BLaER1 treated with 17β-estradiol and CSF1 and Interleukin-3, amounts not matched to agents 10 nM and 100 nM (cell line): Measurements from ENCODE around the gene PXN.
A peak's percentile ranks its signal among the peaks of the same experiment; 100 is the strongest.

Experiments
- H3K27ac ChIP-seq, 11 experiments: shearing (Covaris generic); formaldehyde crosslinking; 2 replicates each; pipeline ENCODE4 v1.8.1; 2022
- H3K27me3 ChIP-seq, 11 experiments: shearing (Covaris generic); formaldehyde crosslinking; 2 replicates each; pipeline ENCODE4 v1.8.1; 2022
- H3K36me3 ChIP-seq, 11 experiments: shearing (Covaris generic); formaldehyde crosslinking; 2 replicates each; pipeline ENCODE4 v1.8.1; 2022
- H3K4me1 ChIP-seq, 10 experiments: shearing (Covaris generic); formaldehyde crosslinking; 2 replicates each; pipeline ENCODE4 v1.8.1; 2022
- H3K4me2 ChIP-seq, 11 experiments: shearing (Covaris generic); formaldehyde crosslinking; 2 replicates each; pipeline ENCODE4 v1.8.1; 2022
- H3K4me3 ChIP-seq, 10 experiments: shearing (Covaris generic); formaldehyde crosslinking; 2 replicates each; pipeline ENCODE4 v1.8.1; 2022
- H3K9ac ChIP-seq, 11 experiments: shearing (Covaris generic); formaldehyde crosslinking; 2 replicates each; pipeline ENCODE4 v1.8.1; 2022
- H3K9me3 ChIP-seq, 11 experiments: shearing (Covaris generic); formaldehyde crosslinking; replicated peaks in 1 of 11; 2 replicates each; pipeline ENCODE4 v1.8.1; 2022
- H4K20me1 ChIP-seq, 11 experiments: shearing (Covaris generic); formaldehyde crosslinking; 2 replicates each; pipeline ENCODE4 v1.8.1; 2022
- Cebpa-rat ChIP-seq, 11 experiments: shearing (Covaris generic); IDR thresholded peaks; 2 replicates each; pipeline ENCODE4 v1.8.1; 2022

The PXN gene

GRCh38 chr12:120235369-120236323, 29.9 kb downstream of the PXN start:
- peaks cover 93 to 100% (median 99%) of the 10 kb centered on the region in 10 experiments for H3K4me1 ChIP-seq
- no peak for TF ChIP-seq Cebpa-rat (IDR thresholded peaks at IDR 0.05)
- H3K9ac ChIP-seq = peak overlapping the region; percentile 56 to 76 (median 72); a peak in 21 of 22 replicates
- peak overlapping the region; percentile 6 to 54 (median 26); a peak in 16 of 20 replicates for H3K4me3 ChIP-seq
- H3K9me3 ChIP-seq = no peaks in the 10 kb centered on the region
- peak overlapping the region; percentile 86 to 97 (median 95) for H3K4me2 ChIP-seq
- peaks cover 0 to 6% (median 0%) of the 10 kb centered on the region in 11 experiments; a peak in 1 of 22 replicates for H3K36me3 ChIP-seq
- peak overlapping the region; percentile 72 to 88 (median 86) for H3K27ac ChIP-seq
- peaks cover 5 to 57% (median 11%) of the 10 kb centered on the region in 11 experiments; a peak in 17 of 22 replicates for H4K20me1 ChIP-seq
- no peaks in the 10 kb centered on the region for H3K27me3 ChIP-seq

- peaks cover 96 to 100% (median 100%) of the 10 kb centered on the region in 10 experiments for H3K4me1 ChIP-seq
- no peak for TF ChIP-seq Cebpa-rat (IDR thresholded peaks at IDR 0.05)
- no peaks in the 10 kb centered on the region for H3K9me3 ChIP-seq
- H3K36me3 ChIP-seq = no peaks in the 10 kb centered on the region; a peak in 1 of 22 replicates
- H3K4me2 ChIP-seq = peak overlapping the region; percentile 86 to 97 (median 95)
- peak overlapping the region; percentile 6 to 54 (median 26); a peak in 16 of 20 replicates for H3K4me3 ChIP-seq
- peaks cover 0 to 48% (median 4%) of the 10 kb centered on the region in 11 experiments; a peak in 13 of 22 replicates for H4K20me1 ChIP-seq
- peak overlapping the region; percentile 56 to 76 (median 72); a peak in 21 of 22 replicates for H3K9ac ChIP-seq
- no peaks in the 10 kb centered on the region for H3K27me3 ChIP-seq
- H3K27ac ChIP-seq = peak overlapping the region; percentile 72 to 88 (median 86)
Observed at GRCh38 chr12:120234643-120235368, 30.7 kb downstream of the PXN start.

GRCh38 chr12:120231316-120232011, 34.1 kb downstream of the PXN start:
- H4K20me1 ChIP-seq = peaks cover 0 to 38% (median 15%) of the 10 kb centered on the region in 11 experiments; a peak in 16 of 22 replicates
- no peaks in the 10 kb centered on the region for H3K27me3 ChIP-seq
- H3K4me1 ChIP-seq = peaks cover 87 to 100% (median 96%) of the 10 kb centered on the region in 10 experiments
- H3K4me2 ChIP-seq = peak overlapping the region; percentile 86 to 97 (median 95)
- no peaks in the 10 kb centered on the region for H3K9me3 ChIP-seq
- H3K9ac ChIP-seq = peak overlapping the region; percentile 59 to 81 (median 74); a peak in 21 of 22 replicates
- TF ChIP-seq Cebpa-rat (IDR thresholded peaks at IDR 0.05) = no peak
- peak overlapping the region; percentile 66 to 88 (median 86) for H3K27ac ChIP-seq
- peaks cover 0 to 8% (median 0%) of the 10 kb centered on the region in 11 experiments; a peak in 6 of 22 replicates for H3K36me3 ChIP-seq
- H3K4me3 ChIP-seq = peak overlapping the region in 7 of 10 experiments; percentile 12 to 49 (median 37); a peak in 12 of 20 replicates

GRCh38 chr12:120230974-120231315, 34.6 kb downstream of the PXN start:
- no peaks in the 10 kb centered on the region for H3K9me3 ChIP-seq
- peaks cover 0 to 12% (median 0%) of the 10 kb centered on the region in 11 experiments; a peak in 6 of 22 replicates for H3K36me3 ChIP-seq
- peak overlapping the region; percentile 59 to 81 (median 74); a peak in 21 of 22 replicates for H3K9ac ChIP-seq
- H3K4me1 ChIP-seq = peaks cover 87 to 100% (median 96%) of the 10 kb centered on the region in 10 experiments
- H3K27ac ChIP-seq = peak overlapping the region; percentile 66 to 88 (median 86)
- H3K27me3 ChIP-seq = no peaks in the 10 kb centered on the region
- H3K4me3 ChIP-seq = peak overlapping the region in 7 of 10 experiments; percentile 12 to 49 (median 37); a peak in 12 of 20 replicates
- TF ChIP-seq Cebpa-rat (IDR thresholded peaks at IDR 0.05) = no peak
- H3K4me2 ChIP-seq = peak overlapping the region; percentile 86 to 97 (median 95)
- H4K20me1 ChIP-seq = peaks cover 0 to 35% (median 17%) of the 10 kb centered on the region in 11 experiments; a peak in 16 of 22 replicates

GRCh38 chr12:120230326-120230973, 35.1 kb downstream of the PXN start:
- peak overlapping the region; percentile 86 to 97 (median 95) for H3K4me2 ChIP-seq
- H3K36me3 ChIP-seq = peaks cover 0 to 13% (median 0%) of the 10 kb centered on the region in 11 experiments; a peak in 6 of 22 replicates
- H3K9ac ChIP-seq = peak overlapping the region; percentile 59 to 81 (median 74); a peak in 21 of 22 replicates
- no peak for TF ChIP-seq Cebpa-rat (IDR thresholded peaks at IDR 0.05)
- peak overlapping the region; percentile 66 to 88 (median 86) for H3K27ac ChIP-seq
- H4K20me1 ChIP-seq = peaks cover 4 to 34% (median 19%) of the 10 kb centered on the region in 11 experiments; a peak in 16 of 22 replicates
- H3K27me3 ChIP-seq = no peaks in the 10 kb centered on the region
- peaks cover 87 to 100% (median 96%) of the 10 kb centered on the region in 10 experiments for H3K4me1 ChIP-seq
- no peaks in the 10 kb centered on the region for H3K9me3 ChIP-seq
- H3K4me3 ChIP-seq = peak overlapping the region in 7 of 10 experiments; percentile 12 to 49 (median 37); a peak in 11 of 20 replicates

- Histone ChIP-seq H3K9ac (peak overlapping the region; percentile 38 to 81 (median 69); a peak in 19 of 22 replicates), H3K4me3 (peak overlapping the region in 4 of 10 experiments; percentile 27 to 37 (median 30); a peak in 7 of 20 replicates), H4K20me1 (peaks cover 0 to 41% (median 26%) of the 10 kb centered on the region in 11 experiments; a peak in 17 of 22 replicates), H3K27ac (peak overlapping the region; percentile 43 to 88 (median 86)), H3K4me2 (peak overlapping the region; percentile 86 to 97 (median 95)), H3K9me3 (no peaks in the 10 kb centered on the region), H3K27me3 (no peaks in the 10 kb centered on the region), H3K4me1 (peaks cover 87 to 100% (median 96%) of the 10 kb centered on the region in 10 experiments), H3K36me3 (peaks cover 0 to 13% (median 0%) of the 10 kb centered on the region in 11 experiments; a peak in 6 of 22 replicates)
- no peak for TF ChIP-seq Cebpa-rat (IDR thresholded peaks at IDR 0.05)
Observed at GRCh38 chr12:120229487-120230325, 35.8 kb downstream of the PXN start.
